ENCODE data around the gene KCNK4. TPM values are rescaled to one million over a fixed set of nuclear protein-coding genes. Genes with fewer than 3 reads are reported as not detected.
A peak's percentile ranks its signal among the peaks of the same experiment; 100 is the strongest.

KCNK4 gene
- polyA plus RNA-seq, 3 donors = not detected

DNA sequence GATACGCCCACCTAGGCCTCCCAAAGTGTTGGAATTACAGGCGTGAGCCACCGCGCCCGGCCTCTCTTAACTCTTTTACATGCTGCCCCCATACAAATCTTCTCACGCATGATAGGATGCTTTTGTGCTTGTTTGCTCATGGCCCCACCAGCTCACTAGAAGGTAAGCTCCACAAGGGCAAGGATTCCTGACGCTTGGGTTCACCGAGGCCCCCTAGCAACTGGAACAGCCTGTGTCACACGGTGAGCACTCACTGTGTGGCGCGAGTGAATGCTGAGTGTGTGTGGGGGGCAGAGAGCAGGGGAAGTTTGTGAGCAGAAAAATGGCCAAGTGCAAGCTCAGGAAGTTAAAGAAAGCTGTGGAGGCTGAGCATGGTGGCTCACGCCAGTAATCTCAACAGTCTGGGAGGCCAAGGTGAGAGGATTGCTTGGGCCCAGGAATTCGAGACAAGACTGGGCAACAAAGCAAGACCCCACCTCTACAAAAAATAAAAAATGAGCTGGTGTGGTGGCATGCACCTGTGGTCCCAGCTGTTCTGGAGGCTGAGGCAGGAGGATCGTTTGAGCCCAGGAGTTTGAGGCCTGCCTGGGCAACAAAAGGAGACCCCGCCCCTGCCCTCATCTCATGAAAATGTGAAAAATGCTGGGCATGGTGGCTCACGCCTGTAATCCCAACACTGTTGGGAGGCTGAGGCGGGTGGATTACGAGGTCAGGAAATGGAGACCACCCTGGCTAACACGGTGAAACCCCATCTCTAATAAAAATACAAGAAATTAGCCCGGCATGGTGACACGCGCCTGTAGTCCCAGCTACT lies 8.9 kb upstream of the KCNK4 start:
- H3K36me3 ChIP-seq (replicated peaks in 1 of 2; ENCODE audit: control insufficient read depth in 1 of 2, insufficient read depth in 2 of 2, low read length in 2 of 2) = peaks cover 4 to 17% of the 10 kb centered on the region in 2 donors

DNA sequence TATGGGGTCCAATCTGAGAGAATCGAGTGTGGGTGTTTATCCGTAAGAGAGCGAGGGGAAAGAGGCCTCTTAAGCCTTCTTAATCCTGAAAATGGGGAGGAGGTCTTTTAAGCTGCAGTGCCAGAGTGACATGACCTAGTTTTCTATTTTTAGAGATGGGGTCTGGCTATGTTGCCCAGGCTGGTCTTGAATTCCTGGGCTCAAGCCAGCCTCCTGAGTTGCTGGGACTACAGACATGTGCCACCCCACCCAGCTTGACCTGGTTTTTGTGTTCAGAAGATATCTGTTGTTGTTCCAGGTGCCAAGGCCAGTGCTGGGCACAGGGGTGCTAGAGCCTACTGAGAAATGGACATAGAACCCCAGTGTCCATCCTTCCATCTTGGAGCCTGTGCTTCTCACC lies 8.0 kb upstream of the KCNK4 start:
- Mint-ChIP-seq H3K27me3 (ENCODE audit: low read depth in 3 of 3) (peaks cover 1 to 4% (median 2%) of the 10 kb centered on the region in 3 donors), H3K27ac (peak overlapping the region in 4 of 7 donors; percentile 28 to 83 (median 36)), H3K4me3 (no peak overlapping the region), H3K36me3 (peaks cover 20 to 21% of the 10 kb centered on the region in 2 donors), H3K9me3 (no peaks in the 10 kb centered on the region), H3K4me1 (peaks cover 24% of the 10 kb centered on the region)
- intact Hi-C loops (cut with micrococcal nuclease) = no loop called here
- Histone ChIP-seq H4K20me1 (ENCODE audit: insufficient read depth, low read length) (no peaks in the 10 kb centered on the region), H3K4me2 (replicated peaks; ENCODE audit: extremely low read depth, low read length, poor library complexity, severe bottlenecking) (no peak overlapping the region), H3K27me3 (ENCODE audit: control insufficient read depth in 2 of 2, insufficient read depth in 2 of 2, low read length in 2 of 2) (no peaks in the 10 kb centered on the region), H3K79me2 (ENCODE audit: insufficient read depth, low read length) (peaks cover 5% of the 10 kb centered on the region), H3K4me3 (replicated peaks in 1 of 3; ENCODE audit: low read depth in 2 of 3, low read length in 3 of 3) (no peak overlapping the region), H2AFZ (ENCODE audit: insufficient read depth, low read depth, low read length, poor library complexity, severe bottlenecking) (no peak overlapping the region), H3K9me3 (replicated peaks in 1 of 2; ENCODE audit: control insufficient read depth in 1 of 2, insufficient read depth in 1 of 2, low read length in 2 of 2) (no peaks in the 10 kb centered on the region), H3K4me1 (ENCODE audit: control insufficient read depth in 1 of 2, insufficient read depth in 2 of 2, low read length in 2 of 2) (peaks cover 20 to 24% of the 10 kb centered on the region in 2 donors), H3K27ac (ENCODE audit: low read depth in 1 of 2, low read length in 2 of 2) (no peak overlapping the region), H3K36me3 (replicated peaks in 1 of 2; ENCODE audit: control insufficient read depth in 1 of 2, insufficient read depth in 2 of 2, low read length in 2 of 2) (peaks cover 4 to 9% of the 10 kb centered on the region in 2 donors), H3K9ac (ENCODE audit: insufficient read depth, low read length, poor library complexity, severe bottlenecking) (no peak overlapping the region)
- 100% methylated on average over 3 of the region's 3 CpGs for WGBS (ENCODE audit: insufficient coverage)
- TF ChIP-seq, protein P1, sequence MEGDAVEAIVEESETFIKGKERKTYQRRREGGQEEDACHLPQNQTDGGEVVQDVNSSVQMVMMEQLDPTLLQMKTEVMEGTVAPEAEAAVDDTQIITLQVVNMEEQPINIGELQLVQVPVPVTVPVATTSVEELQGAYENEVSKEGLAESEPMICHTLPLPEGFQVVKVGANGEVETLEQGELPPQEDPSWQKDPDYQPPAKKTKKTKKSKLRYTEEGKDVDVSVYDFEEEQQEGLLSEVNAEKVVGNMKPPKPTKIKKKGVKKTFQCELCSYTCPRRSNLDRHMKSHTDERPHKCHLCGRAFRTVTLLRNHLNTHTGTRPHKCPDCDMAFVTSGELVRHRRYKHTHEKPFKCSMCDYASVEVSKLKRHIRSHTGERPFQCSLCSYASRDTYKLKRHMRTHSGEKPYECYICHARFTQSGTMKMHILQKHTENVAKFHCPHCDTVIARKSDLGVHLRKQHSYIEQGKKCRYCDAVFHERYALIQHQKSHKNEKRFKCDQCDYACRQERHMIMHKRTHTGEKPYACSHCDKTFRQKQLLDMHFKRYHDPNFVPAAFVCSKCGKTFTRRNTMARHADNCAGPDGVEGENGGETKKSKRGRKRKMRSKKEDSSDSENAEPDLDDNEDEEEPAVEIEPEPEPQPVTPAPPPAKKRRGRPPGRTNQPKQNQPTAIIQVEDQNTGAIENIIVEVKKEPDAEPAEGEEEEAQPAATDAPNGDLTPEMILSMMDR (IDR thresholded peaks at IDR 0.05) = no peak
- no peak for DNase-seq

More for the DNA sequence above, 8.9 kb upstream of the KCNK4 start:
- intact Hi-C loops (cut with micrococcal nuclease) = no loop called here
- H4K20me1 ChIP-seq (ENCODE audit: insufficient read depth, low read length) = no peaks in the 10 kb centered on the region
- H3K4me3 Mint-ChIP-seq = no peak overlapping the region
- no peak overlapping the region for H3K9ac ChIP-seq (ENCODE audit: insufficient read depth, low read length, poor library complexity, severe bottlenecking)
- no peak overlapping the region for H3K27ac ChIP-seq (ENCODE audit: low read depth in 1 of 2, low read length in 2 of 2)
- WGBS (ENCODE audit: insufficient coverage) = 96% methylated on average over 18 of the region's 22 CpGs
- no peaks in the 10 kb centered on the region for H3K27me3 ChIP-seq (ENCODE audit: control insufficient read depth in 2 of 2, insufficient read depth in 2 of 2, low read length in 2 of 2)
- H3K4me1 Mint-ChIP-seq = peaks cover 24% of the 10 kb centered on the region
- no peak overlapping the region for H2AFZ ChIP-seq (ENCODE audit: insufficient read depth, low read depth, low read length, poor library complexity, severe bottlenecking)
- H3K4me3 ChIP-seq (replicated peaks in 1 of 3; ENCODE audit: low read depth in 2 of 3, low read length in 3 of 3) = no peak overlapping the region
- no peak overlapping the region for H3K4me2 ChIP-seq (replicated peaks; ENCODE audit: extremely low read depth, low read length, poor library complexity, severe bottlenecking)
- H3K27me3 Mint-ChIP-seq (ENCODE audit: low read depth in 3 of 3) = peaks cover 0 to 1% (median 1%) of the 10 kb centered on the region in 3 donors
- H3K9me3 Mint-ChIP-seq = no peaks in the 10 kb centered on the region
- no peaks in the 10 kb centered on the region for H3K9me3 ChIP-seq (replicated peaks in 1 of 2; ENCODE audit: control insufficient read depth in 1 of 2, insufficient read depth in 1 of 2, low read length in 2 of 2)
- H3K36me3 Mint-ChIP-seq = peaks cover 20 to 29% of the 10 kb centered on the region in 2 donors
- no peak for DNase-seq
- peaks cover 20 to 24% of the 10 kb centered on the region in 2 donors for H3K4me1 ChIP-seq (ENCODE audit: control insufficient read depth in 1 of 2, insufficient read depth in 2 of 2, low read length in 2 of 2)
- H3K79me2 ChIP-seq (ENCODE audit: insufficient read depth, low read length) = peaks cover 5% of the 10 kb centered on the region
- TF ChIP-seq, protein P1 (IDR thresholded peaks at IDR 0.05) = no peak
- H3K27ac Mint-ChIP-seq = no peak overlapping the region
